B cell (primary cell): ENCODE results near the gene ZIC2. TPM values are rescaled to one million over a fixed set of nuclear protein-coding genes. Genes with fewer than 3 reads are reported as not detected.
A peak's percentile ranks its signal among the peaks of the same experiment; 100 is the strongest.

Source experiments
- ATAC-seq: fragments of 200-7000 bp; cut with Tn5 transposase; one replicate; pipeline ENCODE4 v1.10.0; 2021; ENCODE audit warnings: low read depth, mild to moderate bottlenecking, moderate number of reproducible peaks, moderate library complexity
- CTCF ChIA-PET: fragments of 350-600 bp; sonication (Branson Sonifier 250); formaldehyde crosslinking; loops from one replicate; lab custom pipeline; 2021; ENCODE audit warnings: antibody characterized with exemption, inconsistent platforms; lab: Charles Lee
- POLR2A ChIA-PET: fragments of 350-600 bp; sonication (Branson Sonifier 250); formaldehyde crosslinking; loops from one replicate; lab custom pipeline; 2021; ENCODE audit warnings: antibody characterized with exemption; lab: Charles Lee
- DNase-seq: peaks from one replicate; pipeline ENCODE4 v3.0.0; 2013
- H2AFZ ChIP-seq: 2 replicates; pipeline ENCODE4 v1.6.1; 2012; ENCODE audit warnings: mild to moderate bottlenecking, low read depth, low read length; ENCODE audit not compliant: insufficient read depth, poor library complexity, severe bottlenecking
- H3K27ac ChIP-seq, 2 donors: 1 replicate in 1 of 2; 2 replicates in 1 of 2; pipeline ENCODE4 v1.5.1; 2012 to 2013; ENCODE audit warnings: low read length in 2 of 2, mild to moderate bottlenecking in 2 of 2, moderate library complexity in 1 of 2
- H3K27me3 ChIP-seq, 4 experiments: fragments of 200-600 bp in 1 of 4; sonication (generic) in 1 of 4; replicated peaks in 1 of 4; 1 replicate in 2 of 4; 2 replicates in 2 of 4; pipeline versions ENCODE4 v1.6.1 to v1.7.0; 2013 to 2016; ENCODE audit warnings: low read length in 3 of 4, mild to moderate bottlenecking in 2 of 4, mixed read lengths in 1 of 4, moderate library complexity in 1 of 4; ENCODE audit not compliant: insufficient read depth in 4 of 4, control insufficient read depth in 3 of 4; ENCODE audit errors: control extremely low read depth in 1 of 4
- H3K36me3 ChIP-seq, 2 experiments: replicated peaks in 1 of 2; 1 replicate in 1 of 2; 2 replicates in 1 of 2; pipeline versions ENCODE4 v1.6.1 to v1.7.1; 2013; ENCODE audit warnings: low read length in 1 of 2; ENCODE audit not compliant: insufficient read depth in 2 of 2, control insufficient read depth in 1 of 2; ENCODE audit errors: control extremely low read depth in 1 of 2, extremely low read depth in 1 of 2
- H3K4me1 ChIP-seq, 2 donors: fragments of 200-600 bp in 1 of 2; sonication (generic) in 1 of 2; 1 replicate in 1 of 2; 2 replicates in 1 of 2; pipeline versions ENCODE4 v1.5.1 to v1.6.1; 2013 to 2017; ENCODE audit warnings: low read length in 2 of 2; ENCODE audit not compliant: control insufficient read depth in 2 of 2, insufficient read depth in 2 of 2
- H3K4me2 ChIP-seq: replicated peaks from 2 replicates; pipeline ENCODE3; 2012; ENCODE audit warnings: mild to moderate bottlenecking, low read depth, low read length; ENCODE audit not compliant: poor library complexity, severe bottlenecking
- H3K4me3 ChIP-seq, 5 experiments: fragments of 200-600 bp in 1 of 5; sonication (generic) in 1 of 5; 1 replicate in 3 of 5; 2 replicates in 2 of 5; pipeline versions ENCODE4 v1.5.1 to v1.7.0; 2011 to 2016; ENCODE audit warnings: low read length in 4 of 5, mild to moderate bottlenecking in 4 of 5, low read depth in 2 of 5, control low read depth in 1 of 5, moderate library complexity in 1 of 5; ENCODE audit not compliant: insufficient read depth in 1 of 5; ENCODE audit errors: control extremely low read depth in 1 of 5, extremely low read depth in 1 of 5
- H3K79me2 ChIP-seq: fragments of 200-600 bp; sonication (generic); one replicate; pipeline ENCODE4 v1.6.0; 2016; ENCODE audit warnings: low read length; ENCODE audit not compliant: control insufficient read depth, insufficient read depth
- H3K9ac ChIP-seq: fragments of 200-600 bp; sonication (generic); 2 replicates; pipeline ENCODE4 v1.6.1; 2017; ENCODE audit warnings: mild to moderate bottlenecking, low read length, moderate library complexity
- H3K9me3 ChIP-seq, 3 donors: one replicate each; pipeline versions ENCODE4 v1.6.1 to v1.7.1; 2013; ENCODE audit warnings: low read length in 2 of 3; ENCODE audit not compliant: control insufficient read depth in 2 of 3, insufficient read depth in 1 of 3; ENCODE audit errors: control extremely low read depth in 1 of 3
- H4K20me1 ChIP-seq: 2 replicates; pipeline ENCODE4 v1.6.0; 2012; ENCODE audit warnings: mild to moderate bottlenecking, low read length; ENCODE audit not compliant: insufficient read depth, control insufficient read depth, poor library complexity, severe bottlenecking
- H3K27ac Mint-ChIP-seq: one replicate; pipeline ENCODE4 v1.8.0; 2021; ENCODE audit warnings: mixed read lengths
- H3K27me3 Mint-ChIP-seq: one replicate; pipeline ENCODE4 v1.8.0; 2021; ENCODE audit warnings: mixed read lengths
- H3K4me1 Mint-ChIP-seq: one replicate; pipeline ENCODE4 v1.8.0; 2021; ENCODE audit warnings: mixed read lengths
- H3K4me3 Mint-ChIP-seq: one replicate; pipeline ENCODE4 v1.8.0; 2021; ENCODE audit warnings: mixed read lengths
- H3K9me3 Mint-ChIP-seq: one replicate; pipeline ENCODE4 v1.8.0; 2022; ENCODE audit warnings: mixed read lengths; ENCODE audit not compliant: insufficient read depth
- CTCF ChIP-seq: fragments of 200-600 bp; IDR thresholded peaks from one replicate; pipeline ENCODE4 v1.8.0; 2022; ENCODE audit warnings: antibody characterized with exemption, mild to moderate bottlenecking
- EZH2 ChIP-seq: IDR thresholded peaks from 2 replicates; pipeline ENCODE4 v1.6.1; 2012; ENCODE audit warnings: borderline replicate concordance, low read depth, mild to moderate bottlenecking, moderate library complexity, low read length; ENCODE audit not compliant: insufficient read depth, poor library complexity, severe bottlenecking
- WGBS: methylation state at CpG from one replicate; pipeline ENCODE4 v1.1.5; 2013; ENCODE audit warnings: missing lambda C conversion rate; ENCODE audit not compliant: insufficient coverage; 5-methylcytosine and 5-hydroxymethylcytosine counted together
- intact Hi-C: fragments of 100-400 bp; cut with micrococcal nuclease; formaldehyde crosslinking; loops from one replicate; pipeline ENCODE4 v1.10.0; 2022
- polyA plus RNA-seq: library from polyadenylated mRNA; depleted of rRNA; stranded (reverse); fragments of >200 nt; gene quantifications from 2 replicates; pipeline ENCODE4 v1.2.3, GENCODE V29; 2012
- total RNA-seq, 2 donors: library from RNA; stranded (reverse); fragments of 120-200 nt in 1 of 2; gene quantifications; 1 replicate in 1 of 2; 2 replicates in 1 of 2; pipeline versions ENCODE4 v1.2.3 to v1.2.4, GENCODE V29; 2013 to 2022

The ZIC2 gene
- total and polyA plus RNA-seq, 2 donors (not counting 1 experiment from before 2014, with no cell fraction given), result not detected

GRCh38 chr13:99975626-99976025 lies 6.0 kb upstream of the ZIC2 start:
- TF ChIP-seq CTCF (no peak), EZH2 (no peak)
- Histone ChIP-seq H3K9me3 (peaks cover 4 to 62% (median 46%) of the 10 kb centered on the region in 3 donors), H3K79me2 (no peaks in the 10 kb centered on the region), H2AFZ (no peak overlapping the region), H4K20me1 (no peaks in the 10 kb centered on the region), H3K4me3 (no peak overlapping the region), H3K9ac (no peak overlapping the region), H3K36me3 (no peaks in the 10 kb centered on the region), H3K27me3 (peaks cover 4 to 92% (median 87%) of the 10 kb centered on the region in 4 experiments), H3K27ac (no peak overlapping the region), H3K4me2 (no peak overlapping the region), H3K4me1 (peaks cover 20 to 59% of the 10 kb centered on the region in 2 donors)
- H3K4me3 Mint-ChIP-seq, result no peak overlapping the region
- DNase-seq (no peak), ATAC-seq (no peak)
- H3K4me1 Mint-ChIP-seq, result peaks cover 9% of the 10 kb centered on the region
- peaks cover 67% of the 10 kb centered on the region for H3K27me3 Mint-ChIP-seq
- H3K27ac Mint-ChIP-seq, result no peak overlapping the region
- no peaks in the 10 kb centered on the region for H3K9me3 Mint-ChIP-seq
- 27% methylated on average over 14 of the region's 19 CpGs for WGBS
- POLR2A ChIA-PET, result interaction anchor here (0.5 kb wide), 1 partner anchor 9 kb away, joined by 5 read pairs; no protein-coding TSS in a partner anchor
- CTCF ChIA-PET, result no interaction called here
- intact Hi-C loops, result loop anchor here (10.0 kb wide), 1 partner anchor 531 kb away; no protein-coding TSS in a partner anchor

GRCh38 chr13:99976575-99976974 lies 5.0 kb upstream of the ZIC2 start:
- CTCF ChIA-PET, result no interaction called here
- H3K79me2 ChIP-seq, result no peaks in the 10 kb centered on the region
- H3K27ac ChIP-seq, result no peak overlapping the region
- H3K9ac ChIP-seq, result no peak overlapping the region
- TF ChIP-seq CTCF, result no peak
- peak; percentile 57 for TF ChIP-seq EZH2
- intact Hi-C loops, result loop anchor here (10.0 kb wide), 1 partner anchor 532 kb away; no protein-coding TSS in a partner anchor
- no CpG with 5 or more reads among the region's 5 CpGs for WGBS
- Mint-ChIP-seq H3K4me3 (no peak overlapping the region), H3K4me1 (peaks cover 7% of the 10 kb centered on the region), H3K9me3 (no peaks in the 10 kb centered on the region), H3K27me3 (peaks cover 64% of the 10 kb centered on the region), H3K27ac (no peak overlapping the region)
- H3K4me1 ChIP-seq, result peaks cover 16 to 54% of the 10 kb centered on the region in 2 donors
- H3K27me3 ChIP-seq, result peaks cover 4 to 92% (median 83%) of the 10 kb centered on the region in 4 experiments
- H4K20me1 ChIP-seq, result no peaks in the 10 kb centered on the region
- no peaks in the 10 kb centered on the region for H3K36me3 ChIP-seq
- DNase-seq, result no peak
- ATAC-seq, result no peak
- H3K4me3 ChIP-seq, result no peak overlapping the region
- H3K9me3 ChIP-seq, result peaks cover 4 to 58% (median 46%) of the 10 kb centered on the region in 3 donors
- no peak overlapping the region for H2AFZ ChIP-seq
- no peak overlapping the region for H3K4me2 ChIP-seq
- POLR2A ChIA-PET, result no interaction called here
